Endothelial cell of umbilical vein (primary cell): ENCODE results near the gene RPL11. TPM values are rescaled to one million over a fixed set of nuclear protein-coding genes. Genes with fewer than 3 reads are reported as not detected.

Experiments used
- BruUV-seq: library from RNA; stranded (reverse); fragments of 400-500 nt; replicated peaks from 2 replicates; lab custom pipeline; 2021; lab: Mats Ljungman, UMichigan
- CTCF ChIA-PET: fragments of 300-600, 350-600 bp; sonication (Branson Sonifier 250); formaldehyde crosslinking; loops from one replicate; lab custom pipeline; 2021; ENCODE audit warnings: antibody characterized with exemption, inconsistent platforms; lab: Charles Lee
- POLR2A ChIA-PET: fragments of 300-600, 350-600 bp; sonication (Branson Sonifier 250); formaldehyde crosslinking; loops from one replicate; lab custom pipeline; 2021; ENCODE audit warnings: antibody characterized with exemption, inconsistent platforms; lab: Charles Lee
- DNase-seq: peaks from one replicate; pipeline ENCODE4 v3.0.0-alpha.2; 2011; ENCODE audit warnings: low read depth, low spot score
- FAIRE-seq: peaks from 2 replicates; lab custom pipeline; 2011; peaks lifted over from hg19 to GRCh38; lab: Jason Lieb, UNC
- H2AFZ ChIP-seq: 2 replicates; pipeline ENCODE4 v1.6.0; 2012; ENCODE audit warnings: low read depth, low read length, control low read depth, inconsistent platforms
- H3K27ac ChIP-seq: 2 replicates; pipeline ENCODE4 v1.5.1; 2011; ENCODE audit warnings: low read depth, mild to moderate bottlenecking, control low read depth, low read length, moderate library complexity; ENCODE audit not compliant: insufficient read depth
- H3K27me3 ChIP-seq, 2 experiments: 2 replicates each; pipeline versions ENCODE4 v1.6.0 to v1.6.1; 2011; ENCODE audit warnings: low read length in 2 of 2, mixed read lengths in 1 of 2; ENCODE audit not compliant: control insufficient read depth in 2 of 2, insufficient read depth in 2 of 2
- H3K36me3 ChIP-seq, 2 experiments: 2 replicates in 1 of 2; 3 replicates in 1 of 2; pipeline ENCODE4 v1.5.1; 2011; ENCODE audit warnings: low read length in 2 of 2, mild to moderate bottlenecking in 1 of 2, moderate library complexity in 1 of 2; ENCODE audit not compliant: control insufficient read depth in 2 of 2, insufficient read depth in 2 of 2; ENCODE audit errors: extremely low read depth in 1 of 2
- H3K4me1 ChIP-seq: 3 replicates; pipeline ENCODE4 v1.5.1; 2011; ENCODE audit warnings: mild to moderate bottlenecking, low read length; ENCODE audit not compliant: control insufficient read depth, insufficient read depth; ENCODE audit errors: extremely low read depth
- H3K4me2 ChIP-seq: 2 replicates; pipeline ENCODE4 v1.6.1; 2011; ENCODE audit warnings: low read length, control low read depth, mixed read lengths; ENCODE audit not compliant: insufficient read depth
- H3K4me3 ChIP-seq, 3 experiments: fragments of 200-600 bp in 1 of 3; sonication (generic), shearing (Covaris generic) in 1 of 3; replicated peaks in 1 of 3; 2 replicates each; pipeline ENCODE4 v1.5.1; 2011 to 2016; ENCODE audit warnings: control low read depth in 3 of 3, low read length in 3 of 3, mild to moderate bottlenecking in 2 of 3, inconsistent platforms in 1 of 3, low read depth in 1 of 3, moderate library complexity in 1 of 3; ENCODE audit not compliant: insufficient read depth in 1 of 3
- H3K79me2 ChIP-seq: 2 replicates; pipeline ENCODE4 v1.6.0; 2012; ENCODE audit warnings: low read length, inconsistent platforms; ENCODE audit not compliant: control insufficient read depth, insufficient read depth
- H3K9ac ChIP-seq: replicated peaks from 2 replicates; pipeline ENCODE3; 2011; ENCODE audit warnings: low read length, control low read depth; ENCODE audit not compliant: insufficient read depth; ENCODE audit errors: extremely low read depth
- H3K9me1 ChIP-seq: replicated peaks from 3 replicates; pipeline ENCODE4 v1.6.0; 2011; ENCODE audit warnings: mild to moderate bottlenecking, low read length; ENCODE audit not compliant: control insufficient read depth, insufficient read depth; ENCODE audit errors: extremely low read depth
- H3K9me3 ChIP-seq: replicated peaks from 2 replicates; pipeline ENCODE4 v1.5.1; 2012; ENCODE audit warnings: low read length, inconsistent platforms; ENCODE audit not compliant: control insufficient read depth, insufficient read depth
- H4K20me1 ChIP-seq: replicated peaks from 2 replicates; pipeline ENCODE3; 2011; ENCODE audit warnings: mild to moderate bottlenecking, low read length; ENCODE audit not compliant: control insufficient read depth, insufficient read depth; ENCODE audit errors: extremely low read depth
- EZH2 ChIP-seq: IDR thresholded peaks from 2 replicates; pipeline ENCODE4 v1.6.1; 2012; ENCODE audit warnings: borderline replicate concordance, low read depth, mild to moderate bottlenecking, moderate library complexity, low read length, inconsistent platforms; ENCODE audit not compliant: severe bottlenecking
- FOS ChIP-seq: IDR thresholded peaks from 2 replicates; pipeline ENCODE4 v1.6.1; 2011; ENCODE audit warnings: mild to moderate bottlenecking, low read length, moderate library complexity, borderline replicate concordance; ENCODE audit not compliant: insufficient read depth
- GATA2 ChIP-seq: IDR thresholded peaks from 2 replicates; pipeline ENCODE4 v1.7.0; 2011; ENCODE audit warnings: low read depth, mild to moderate bottlenecking, moderate library complexity, mixed read lengths, low read length; ENCODE audit not compliant: insufficient read length, insufficient read depth
- JUN ChIP-seq: IDR thresholded peaks from 2 replicates; pipeline ENCODE4 v1.6.1; 2011; ENCODE audit warnings: borderline replicate concordance, low read depth; ENCODE audit not compliant: insufficient read length, insufficient read depth
- MYC ChIP-seq: IDR thresholded peaks from one replicate; pipeline ENCODE4 v1.6.1; 2011; ENCODE audit warnings: mild to moderate bottlenecking, low read depth, low read length
- POLR2A ChIP-seq: IDR thresholded peaks from 2 replicates; pipeline ENCODE4 v1.6.1; 2012; ENCODE audit warnings: low read depth, mild to moderate bottlenecking, control low read depth, low read length
- POLR2AphosphoS5 ChIP-seq: IDR thresholded peaks from 2 replicates; pipeline ENCODE4 v1.6.1; 2012; ENCODE audit warnings: low read depth, mild to moderate bottlenecking, control low read depth, low read length, moderate library complexity; ENCODE audit not compliant: insufficient read depth
- dilution Hi-C: fragments of 300-500 bp; cut with MboI; formaldehyde crosslinking; loops from one replicate; pipeline ENCODE4 v1.15.0; 2019; ENCODE audit warnings: low sequenced_read_pairs; ENCODE audit not compliant: extremely low pct_ligation_motif_present
- intact Hi-C: fragments of 100-400 bp; cut with micrococcal nuclease; formaldehyde crosslinking; loops from one replicate; pipeline ENCODE4 v1.10.0; 2022
- polyA plus RNA-seq, 4 experiments: library from polyadenylated mRNA; depleted of rRNA in 3 of 4; stranded (reverse) in 3 of 4; unstranded in 1 of 4; fragments of >200 nt; gene quantifications; 2 replicates each; pipeline versions ENCODE4 v1.2.1 to v1.2.3, GENCODE V29; 2011 to 2012; ENCODE audit warnings: missing spikeins in 1 of 4
- total RNA-seq: library from RNA; stranded (reverse); gene quantifications from 2 replicates; pipeline ENCODE4 v1.2.3, GENCODE V29; 2021
- TF ChIP-seq, protein P1 (sequence below), 2 donors: IDR thresholded peaks; 1 replicate in 1 of 2; 2 replicates in 1 of 2; pipeline ENCODE4 v1.5.1; 2011; ENCODE audit warnings: low read length in 2 of 2, mild to moderate bottlenecking in 2 of 2, moderate library complexity in 2 of 2, control low read depth in 1 of 2, inconsistent platforms in 1 of 2, low read depth in 1 of 2; ENCODE audit not compliant: insufficient read depth in 1 of 2; ENCODE audit errors: extremely low read depth in 1 of 2
- TF ChIP-seq, protein P2 (sequence below): IDR thresholded peaks from 2 replicates; pipeline ENCODE4 v1.6.1; 2011; ENCODE audit not compliant: insufficient read depth, insufficient read length

Gene RPL11
- total and polyA plus RNA-seq, 2 donors (not counting 3 experiments of a cell fraction or from before 2014, with no cell fraction given), result 861 to 1,084 TPM

DNA sequence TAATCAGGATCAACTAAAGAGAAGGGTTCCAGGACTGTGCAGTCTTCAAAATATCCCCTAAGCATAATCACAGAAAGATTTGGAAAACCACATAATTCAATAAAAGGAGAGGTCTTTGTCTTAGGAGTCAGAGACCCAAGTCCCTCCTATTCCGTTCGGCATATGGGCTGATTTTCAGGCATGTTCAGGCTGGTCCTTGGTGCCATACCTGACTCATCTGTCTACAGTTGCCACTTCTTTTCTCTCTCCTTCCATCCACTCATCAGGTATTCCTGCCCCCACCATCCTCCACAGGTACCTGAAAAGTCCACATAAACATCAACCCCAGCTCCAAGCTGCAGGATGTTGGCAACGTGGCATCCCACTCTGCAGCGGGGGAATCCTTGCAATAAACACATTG lies 29.7 kb upstream of the RPL11 start:
- FAIRE-seq, result no peak
- no peaks in the 10 kb centered on the region for H3K79me2 ChIP-seq
- intact Hi-C loops, result no loop called here
- ChIA-PET CTCF (interaction anchor here (1.0 to 6.1 kb wide), 3 partner anchors 11 to 121 kb away, joined by 3 to 41 read pairs (median 10); no protein-coding TSS in a partner anchor), POLR2A (no interaction called here)
- no peak overlapping the region for H2AFZ ChIP-seq
- H3K9ac ChIP-seq, result no peak overlapping the region
- H3K4me3 ChIP-seq, result no peak overlapping the region
- no peak overlapping the region for H3K4me2 ChIP-seq
- no peak for TF ChIP-seq POLR2AphosphoS5
- TF ChIP-seq, protein P1, sequence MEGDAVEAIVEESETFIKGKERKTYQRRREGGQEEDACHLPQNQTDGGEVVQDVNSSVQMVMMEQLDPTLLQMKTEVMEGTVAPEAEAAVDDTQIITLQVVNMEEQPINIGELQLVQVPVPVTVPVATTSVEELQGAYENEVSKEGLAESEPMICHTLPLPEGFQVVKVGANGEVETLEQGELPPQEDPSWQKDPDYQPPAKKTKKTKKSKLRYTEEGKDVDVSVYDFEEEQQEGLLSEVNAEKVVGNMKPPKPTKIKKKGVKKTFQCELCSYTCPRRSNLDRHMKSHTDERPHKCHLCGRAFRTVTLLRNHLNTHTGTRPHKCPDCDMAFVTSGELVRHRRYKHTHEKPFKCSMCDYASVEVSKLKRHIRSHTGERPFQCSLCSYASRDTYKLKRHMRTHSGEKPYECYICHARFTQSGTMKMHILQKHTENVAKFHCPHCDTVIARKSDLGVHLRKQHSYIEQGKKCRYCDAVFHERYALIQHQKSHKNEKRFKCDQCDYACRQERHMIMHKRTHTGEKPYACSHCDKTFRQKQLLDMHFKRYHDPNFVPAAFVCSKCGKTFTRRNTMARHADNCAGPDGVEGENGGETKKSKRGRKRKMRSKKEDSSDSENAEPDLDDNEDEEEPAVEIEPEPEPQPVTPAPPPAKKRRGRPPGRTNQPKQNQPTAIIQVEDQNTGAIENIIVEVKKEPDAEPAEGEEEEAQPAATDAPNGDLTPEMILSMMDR (IDR thresholded peaks at IDR 0.05; ENCODE audit: extremely low read depth in 1 of 2, insufficient read depth in 1 of 2, low read depth in 1 of 2, low read length in 2 of 2), result no peak
- TF ChIP-seq EZH2, result no peak
- no peak for TF ChIP-seq GATA2
- no peak for TF ChIP-seq POLR2A
- TF ChIP-seq FOS, result no peak
- no peak for TF ChIP-seq JUN
- TF ChIP-seq MYC, result no peak
- TF ChIP-seq, protein P2, sequence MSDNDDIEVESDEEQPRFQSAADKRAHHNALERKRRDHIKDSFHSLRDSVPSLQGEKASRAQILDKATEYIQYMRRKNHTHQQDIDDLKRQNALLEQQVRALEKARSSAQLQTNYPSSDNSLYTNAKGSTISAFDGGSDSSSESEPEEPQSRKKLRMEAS, result no peak
- no peaks in the 10 kb centered on the region for H3K9me1 ChIP-seq
- no peaks in the 10 kb centered on the region for H3K36me3 ChIP-seq
- no peak for DNase-seq
- H3K9me3 ChIP-seq, result no peaks in the 10 kb centered on the region
- BruUV-seq, result no TSS peak
- no peaks in the 10 kb centered on the region for H3K27me3 ChIP-seq
- H3K4me1 ChIP-seq, result no peaks in the 10 kb centered on the region
- H4K20me1 ChIP-seq, result no peaks in the 10 kb centered on the region
- dilution Hi-C loops, result no loop called here
- H3K27ac ChIP-seq, result no peak overlapping the region
